PC-3 (cell line): ENCODE results near the gene EMID1. TPM values are rescaled to one million over a fixed set of nuclear protein-coding genes. Genes with fewer than 3 reads are reported as not detected.

Source experiments
- total RNA-seq: library from RNA; depleted of rRNA; stranded (reverse); fragments of >200 nt; gene quantifications from 2 replicates; pipeline ENCODE4 v1.2.3, GENCODE V29; 2014; rRNA removed

The EMID1 gene
- total RNA-seq, 1 experiment from 2014 or later, result 1.2 TPM

Other genes starting within 250 kb of the EMID1 start
- not detected in 2 replicates for gene C22orf31, start 144.1 kb upstream of the EMID1 start, total RNA-seq
- gene KREMEN1, start 132.9 kb upstream of the EMID1 start, total RNA-seq, result 2.7 and 4.1 TPM in 2 replicates
- 23.7 and 33.1 TPM in 2 replicates for gene RHBDD3, start 62.1 kb downstream of the EMID1 start, total RNA-seq
- gene EWSR1, start 62.4 kb downstream of the EMID1 start, total RNA-seq, result 288 and 321 TPM in 2 replicates
- 58.4 and 75.7 TPM in 2 replicates for gene GAS2L1, start 100.8 kb downstream of the EMID1 start, total RNA-seq
- 1.4 TPM in 1 of 2 replicates, not detected in the other for gene RASL10A, start 109.8 kb downstream of the EMID1 start, total RNA-seq
- 81.2 and 96.4 TPM in 2 replicates for gene AP1B1, start 182.7 kb downstream of the EMID1 start, total RNA-seq
- gene RFPL1, start 232.7 kb downstream of the EMID1 start, total RNA-seq, result not detected in 2 replicates